ENCODE measurements around the gene MINDY2. TPM values are rescaled to one million over a fixed set of nuclear protein-coding genes. Genes with fewer than 3 reads are reported as not detected.
A peak's percentile ranks its signal among the peaks of the same experiment; 100 is the strongest.
"Not testable (repeated sequence)": the region's sequence is repeated elsewhere in the genome, so short reads cannot be mapped to it uniquely, and the experiment has no call there.

MINDY2 gene
- total RNA-seq, 1 donor from 2014 or later: 14.2 TPM

DNA sequence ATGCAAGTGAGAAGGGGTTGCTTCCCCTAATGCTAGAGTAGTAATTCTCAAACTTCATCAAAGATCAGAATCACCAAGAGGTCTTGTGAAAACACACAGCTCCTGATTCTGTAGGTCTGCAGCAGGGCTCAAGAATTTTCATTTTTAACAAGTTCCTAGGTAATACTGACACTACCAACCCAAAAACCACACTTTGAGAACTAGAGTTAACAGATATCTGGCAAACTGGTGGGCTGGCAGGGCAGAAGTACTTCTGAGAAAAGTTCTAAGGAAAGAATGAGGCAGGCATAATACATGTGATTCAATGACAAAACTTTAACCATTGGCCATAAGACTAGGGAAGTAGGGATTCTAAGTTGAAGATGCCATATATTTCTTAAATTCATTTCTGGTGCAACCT, 8.8 kb upstream of the MINDY2 start:
- no peaks in the 10 kb centered on the region for H3K9me3 Mint-ChIP-seq (ENCODE audit: unreplicated experiment)
- peaks cover 6% of the 10 kb centered on the region for H3K4me1 Mint-ChIP-seq (ENCODE audit: unreplicated experiment)
- H3K27ac Mint-ChIP-seq (ENCODE audit: unreplicated experiment): no peak overlapping the region
- DNase-seq (ENCODE audit: low spot score): no peak
- no peaks in the 10 kb centered on the region for H3K36me3 Mint-ChIP-seq (ENCODE audit: low read depth, unreplicated experiment)
- TF ChIP-seq, protein P1, sequence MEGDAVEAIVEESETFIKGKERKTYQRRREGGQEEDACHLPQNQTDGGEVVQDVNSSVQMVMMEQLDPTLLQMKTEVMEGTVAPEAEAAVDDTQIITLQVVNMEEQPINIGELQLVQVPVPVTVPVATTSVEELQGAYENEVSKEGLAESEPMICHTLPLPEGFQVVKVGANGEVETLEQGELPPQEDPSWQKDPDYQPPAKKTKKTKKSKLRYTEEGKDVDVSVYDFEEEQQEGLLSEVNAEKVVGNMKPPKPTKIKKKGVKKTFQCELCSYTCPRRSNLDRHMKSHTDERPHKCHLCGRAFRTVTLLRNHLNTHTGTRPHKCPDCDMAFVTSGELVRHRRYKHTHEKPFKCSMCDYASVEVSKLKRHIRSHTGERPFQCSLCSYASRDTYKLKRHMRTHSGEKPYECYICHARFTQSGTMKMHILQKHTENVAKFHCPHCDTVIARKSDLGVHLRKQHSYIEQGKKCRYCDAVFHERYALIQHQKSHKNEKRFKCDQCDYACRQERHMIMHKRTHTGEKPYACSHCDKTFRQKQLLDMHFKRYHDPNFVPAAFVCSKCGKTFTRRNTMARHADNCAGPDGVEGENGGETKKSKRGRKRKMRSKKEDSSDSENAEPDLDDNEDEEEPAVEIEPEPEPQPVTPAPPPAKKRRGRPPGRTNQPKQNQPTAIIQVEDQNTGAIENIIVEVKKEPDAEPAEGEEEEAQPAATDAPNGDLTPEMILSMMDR (IDR thresholded peaks at IDR 0.05; ENCODE audit: unreplicated experiment): no peak
- no peak overlapping the region for H3K4me3 Mint-ChIP-seq (ENCODE audit: unreplicated experiment)
- no peaks in the 10 kb centered on the region for H3K27me3 Mint-ChIP-seq (ENCODE audit: unreplicated experiment)

DNA sequence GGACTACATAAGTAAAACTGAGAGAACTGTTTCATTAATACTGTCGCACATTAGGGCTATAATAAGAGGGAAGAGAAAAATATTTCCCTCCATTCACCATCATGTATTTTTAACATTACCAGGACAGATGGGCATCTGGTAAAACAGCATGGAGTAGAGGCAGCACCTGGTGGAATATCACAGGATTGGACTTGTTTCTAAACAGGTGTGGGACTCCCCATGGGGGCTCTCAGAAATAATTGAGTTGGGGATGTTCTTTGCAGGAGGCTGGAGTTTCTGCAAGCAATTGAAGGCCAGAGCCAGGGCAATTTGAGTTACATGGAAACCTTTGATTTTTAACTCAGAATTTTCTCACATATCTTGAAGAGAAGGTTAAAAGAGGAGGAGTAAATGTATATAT, 8.4 kb upstream of the MINDY2 start:
- Mint-ChIP-seq H3K4me1 (ENCODE audit: unreplicated experiment) (peaks cover 6% of the 10 kb centered on the region), H3K9me3 (ENCODE audit: unreplicated experiment) (no peaks in the 10 kb centered on the region), H3K36me3 (ENCODE audit: low read depth, unreplicated experiment) (no peaks in the 10 kb centered on the region), H3K27ac (ENCODE audit: unreplicated experiment) (no peak overlapping the region), H3K4me3 (ENCODE audit: unreplicated experiment) (no peak overlapping the region), H3K27me3 (ENCODE audit: unreplicated experiment) (no peaks in the 10 kb centered on the region)
- TF ChIP-seq, protein P1 (IDR thresholded peaks at IDR 0.05; ENCODE audit: unreplicated experiment): no peak
- no peak for DNase-seq (ENCODE audit: low spot score)

DNA sequence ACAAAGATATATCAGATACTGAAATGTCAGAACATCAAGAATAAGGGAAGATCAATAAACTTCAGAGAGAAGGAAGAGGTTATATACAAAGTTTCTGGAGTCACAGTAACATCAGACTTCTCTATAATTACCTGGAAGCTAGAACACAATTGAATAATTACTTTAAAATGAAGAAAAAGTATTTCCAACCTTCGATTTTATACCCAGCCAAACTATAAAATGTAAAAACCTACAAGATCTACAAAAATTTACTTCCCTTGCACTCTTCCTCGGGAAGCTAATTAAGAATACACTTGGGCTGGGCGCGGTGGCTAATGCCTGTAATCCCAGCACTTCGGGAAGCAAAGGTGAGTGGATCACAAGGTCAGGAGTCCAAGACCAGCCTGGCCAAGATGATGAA, 6.6 kb upstream of the MINDY2 start:
- no peaks in the 10 kb centered on the region for H3K9me3 Mint-ChIP-seq (ENCODE audit: unreplicated experiment)
- H3K4me1 Mint-ChIP-seq (ENCODE audit: unreplicated experiment): peaks cover 6% of the 10 kb centered on the region
- H3K4me3 Mint-ChIP-seq (ENCODE audit: unreplicated experiment): no peak overlapping the region
- no peaks in the 10 kb centered on the region for H3K36me3 Mint-ChIP-seq (ENCODE audit: low read depth, unreplicated experiment)
- DNase-seq (ENCODE audit: low spot score): no peak
- TF ChIP-seq, protein P1 (IDR thresholded peaks at IDR 0.05; ENCODE audit: unreplicated experiment): no peak
- no peak overlapping the region for H3K27ac Mint-ChIP-seq (ENCODE audit: unreplicated experiment)
- no peaks in the 10 kb centered on the region for H3K27me3 Mint-ChIP-seq (ENCODE audit: unreplicated experiment)

DNA sequence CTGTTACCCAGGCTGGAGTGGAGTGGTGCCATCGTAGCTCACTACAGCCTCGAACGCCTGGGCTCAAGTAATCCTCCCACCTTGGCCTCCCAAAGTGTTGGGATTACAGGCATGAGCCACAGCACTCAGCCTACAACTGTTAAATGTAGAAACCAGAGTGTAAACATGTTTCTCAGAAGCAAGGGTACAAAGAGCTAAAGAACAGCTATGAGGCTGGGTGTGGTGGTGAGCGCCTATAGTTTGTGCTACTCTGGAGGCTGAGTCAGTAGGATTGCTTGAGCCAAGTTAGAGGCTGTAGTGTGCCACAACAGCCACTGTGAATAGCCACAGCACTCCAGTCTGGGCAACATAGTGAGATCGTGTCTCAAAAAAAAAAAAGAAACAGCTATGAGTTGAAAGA, 4.8 kb upstream of the MINDY2 start:
- H3K27ac Mint-ChIP-seq (ENCODE audit: unreplicated experiment): no peak overlapping the region
- DNase-seq (ENCODE audit: low spot score): no peak
- H3K9me3 Mint-ChIP-seq (ENCODE audit: unreplicated experiment): no peaks in the 10 kb centered on the region
- H3K36me3 Mint-ChIP-seq (ENCODE audit: low read depth, unreplicated experiment): no peaks in the 10 kb centered on the region
- H3K27me3 Mint-ChIP-seq (ENCODE audit: unreplicated experiment): peaks cover 4% of the 10 kb centered on the region
- H3K4me1 Mint-ChIP-seq (ENCODE audit: unreplicated experiment): no peaks in the 10 kb centered on the region
- H3K4me3 Mint-ChIP-seq (ENCODE audit: unreplicated experiment): no peak overlapping the region
- TF ChIP-seq, protein P1 (IDR thresholded peaks at IDR 0.05; ENCODE audit: unreplicated experiment): no peak

DNA sequence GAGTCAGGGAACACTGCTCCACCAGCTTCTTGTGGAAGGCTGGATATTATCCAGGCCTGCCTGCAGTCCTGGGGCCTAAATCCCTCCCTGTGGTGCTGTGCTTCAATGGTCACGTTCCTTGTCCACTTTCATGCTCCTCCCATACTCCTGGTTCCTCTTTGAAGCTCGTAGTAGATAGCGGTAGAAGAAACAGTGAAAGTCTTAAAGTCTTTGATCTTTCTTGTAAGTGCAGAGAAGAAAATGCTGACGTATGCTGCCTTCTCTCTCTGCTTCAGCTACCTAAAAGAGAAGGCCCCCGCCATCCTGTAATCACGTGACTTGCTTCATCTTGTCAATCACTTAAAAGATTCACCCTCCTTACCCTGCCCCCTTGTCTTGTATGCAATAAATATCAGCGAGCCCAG, 2.5 kb upstream of the MINDY2 start:
- not testable (repeated sequence) for H3K9me3 Mint-ChIP-seq (ENCODE audit: unreplicated experiment); H3K4me1 Mint-ChIP-seq (ENCODE audit: unreplicated experiment); H3K4me3 Mint-ChIP-seq (ENCODE audit: unreplicated experiment); H3K27me3 Mint-ChIP-seq (ENCODE audit: unreplicated experiment); DNase-seq (ENCODE audit: low spot score); H3K27ac Mint-ChIP-seq (ENCODE audit: unreplicated experiment); H3K36me3 Mint-ChIP-seq (ENCODE audit: low read depth, unreplicated experiment)

DNA sequence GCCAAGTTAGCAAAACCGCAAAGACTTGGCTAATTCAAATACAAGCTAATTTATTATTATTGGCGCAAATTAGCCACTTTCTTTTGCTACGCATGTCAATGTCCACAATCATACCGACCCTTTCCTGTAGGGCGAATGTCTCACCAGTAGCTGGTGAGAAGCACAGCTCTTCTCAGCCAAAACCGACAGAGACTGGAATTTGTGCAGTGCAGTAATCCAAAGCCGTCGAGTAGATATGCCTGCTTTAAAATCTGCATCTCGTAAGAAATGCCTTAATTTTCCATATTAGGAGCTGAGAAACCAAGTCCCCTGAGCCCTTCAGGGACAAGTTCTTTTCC, 614 bp upstream of the MINDY2 start:
- peak overlapping the region; percentile 83 for H3K27ac Mint-ChIP-seq (ENCODE audit: unreplicated experiment)

More for the DNA sequence above, 614 bp upstream of the MINDY2 start:
- Mint-ChIP-seq H3K9me3 (ENCODE audit: unreplicated experiment) (no peaks in the 10 kb centered on the region), H3K27me3 (ENCODE audit: unreplicated experiment) (peaks cover 4% of the 10 kb centered on the region), H3K36me3 (ENCODE audit: low read depth, unreplicated experiment) (no peaks in the 10 kb centered on the region), H3K4me3 (ENCODE audit: unreplicated experiment) (peak overlapping the region; percentile 87), H3K4me1 (ENCODE audit: unreplicated experiment) (peaks cover 8% of the 10 kb centered on the region)
- no peak for DNase-seq (ENCODE audit: low spot score)
- TF ChIP-seq, protein P1 (IDR thresholded peaks at IDR 0.05; ENCODE audit: unreplicated experiment): no peak
